ENCODE data around the gene PKHD1.
A peak's percentile ranks its signal among the peaks of the same experiment; 100 is the strongest.

PKHD1 gene

GRCh38 chr6:51777618-51778017 lies 309.8 kb downstream of the PKHD1 start:
- DNase-seq: no peak

GRCh38 chr6:51775942-51776860 lies 311.2 kb downstream of the PKHD1 start:
- DNase-seq: no peak

DNA sequence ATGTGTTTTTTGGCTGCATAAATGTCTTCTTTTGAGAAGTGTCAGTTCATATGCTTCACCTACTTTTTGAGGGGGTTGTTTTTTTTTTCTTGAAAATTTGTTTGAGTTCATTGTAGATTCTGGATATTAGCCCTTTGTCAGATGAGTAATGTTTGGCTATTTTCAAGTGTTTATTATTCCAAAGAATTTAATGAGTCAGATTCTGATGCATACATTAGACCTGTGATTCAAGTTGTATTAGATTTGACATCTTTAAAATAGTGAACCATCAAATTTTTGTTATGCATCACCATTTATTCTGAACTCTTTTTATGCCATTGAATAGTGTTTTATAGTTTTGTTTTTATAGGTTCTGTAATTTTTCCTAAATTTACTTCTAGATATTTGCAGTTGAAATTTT lies 319.3 kb downstream of the PKHD1 start:
- DNase-seq: no peak

DNA sequence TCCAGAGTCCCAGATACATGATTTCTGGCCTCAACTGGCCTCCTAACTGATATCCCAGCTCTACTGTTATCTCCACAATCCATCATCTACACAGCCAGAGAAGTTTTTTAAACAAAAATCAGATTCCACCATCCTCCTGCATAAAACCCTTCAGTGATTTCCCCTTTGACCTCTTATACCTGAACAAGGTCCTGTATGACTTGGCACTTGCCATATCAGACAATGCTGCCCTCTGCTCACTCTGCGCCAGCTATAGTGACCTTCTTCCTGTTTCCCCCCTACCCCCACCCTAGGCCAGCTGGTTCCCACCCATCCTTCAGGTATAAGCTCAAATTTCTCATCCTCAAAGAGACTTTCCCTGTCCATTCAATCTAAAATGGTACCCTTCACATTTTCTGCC lies 322.2 kb downstream of the PKHD1 start:
- no peak for DNase-seq

GRCh38 chr6:51753635-51754034 lies 333.8 kb downstream of the PKHD1 start:
- DNase-seq: no peak

DNA sequence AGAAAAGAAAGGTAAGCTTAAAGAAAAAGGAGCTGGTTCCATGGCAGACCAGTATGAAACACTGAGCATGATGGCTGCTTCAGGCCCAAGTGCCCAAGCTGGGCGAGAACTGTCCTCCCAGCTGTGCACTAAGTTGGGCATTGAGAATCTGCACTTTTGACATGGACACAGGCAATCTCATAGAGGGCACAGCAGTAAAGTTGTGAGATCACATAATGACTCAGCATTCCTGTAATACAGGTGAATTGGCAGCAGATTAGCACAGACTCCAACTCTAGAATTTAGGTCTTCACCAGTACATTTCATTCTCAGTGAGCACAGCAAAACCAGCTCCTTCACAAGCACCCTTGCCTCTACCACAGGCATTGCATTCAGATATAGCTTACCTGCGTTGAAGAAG lies 343.4 kb downstream of the PKHD1 start:
- no peak for DNase-seq

- DNase-seq: no peak
Observed at GRCh38 chr6:51740658-51741057, 346.8 kb downstream of the PKHD1 start.

GRCh38 chr6:51738614-51739013 lies 348.8 kb downstream of the PKHD1 start:
- DNase-seq: no peak

DNA sequence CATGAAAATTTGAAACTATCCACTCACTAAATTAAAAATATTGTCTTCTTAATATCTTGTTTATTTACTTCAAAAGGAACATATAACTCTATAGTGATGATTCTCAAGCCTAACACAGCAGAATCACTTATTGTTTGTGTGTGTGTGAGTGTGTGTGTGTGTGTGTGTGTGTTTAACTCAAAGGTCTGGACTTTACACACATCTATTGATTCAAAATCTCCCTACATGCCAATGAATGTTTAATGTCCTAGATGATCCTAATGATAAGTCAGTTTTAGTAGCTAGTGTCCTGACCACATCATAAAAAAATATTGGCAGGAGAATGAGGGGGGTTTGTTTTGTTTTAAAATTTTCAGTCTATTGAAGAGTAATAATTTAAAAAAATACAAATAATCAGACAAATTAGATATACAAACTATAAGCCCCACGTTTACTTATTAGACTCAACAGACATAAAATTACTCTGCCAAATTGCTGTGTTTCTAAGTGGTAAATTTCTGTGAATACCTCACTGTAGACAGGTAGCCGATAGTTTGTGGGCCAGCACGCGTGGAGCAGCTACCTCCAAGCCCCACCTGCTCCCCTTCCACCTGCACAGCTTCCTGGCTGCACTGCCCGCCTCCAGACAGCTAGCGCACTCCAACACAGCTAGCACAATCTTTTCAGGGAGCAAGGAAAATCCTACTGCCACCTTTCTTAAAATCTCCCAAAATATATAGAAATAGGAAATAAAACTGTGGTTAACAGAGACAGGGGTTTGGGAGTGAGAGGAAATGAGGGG lies 349.6 kb downstream of the PKHD1 start:
- DNase-seq: no peak

DNA sequence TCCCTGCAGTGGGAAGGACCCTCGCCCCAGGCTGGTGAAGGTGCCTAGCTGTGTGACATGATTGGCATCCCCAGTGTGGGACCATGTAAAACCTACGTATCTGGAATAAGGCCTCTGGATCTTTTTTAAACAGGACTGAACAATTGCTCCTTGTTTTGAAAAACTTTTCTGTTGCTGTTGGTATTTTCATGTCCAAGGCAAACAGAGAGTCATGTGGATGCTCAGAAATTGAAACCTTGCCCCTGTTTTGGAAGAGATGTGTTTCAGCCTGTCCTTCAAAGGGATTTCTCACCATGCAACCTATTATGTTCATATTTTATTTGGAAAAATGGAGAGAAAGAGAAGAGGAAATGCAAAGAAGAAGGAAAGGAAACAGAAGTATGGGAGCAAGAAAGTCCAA lies 362.3 kb downstream of the PKHD1 start:
- DNase-seq: no peak

DNA sequence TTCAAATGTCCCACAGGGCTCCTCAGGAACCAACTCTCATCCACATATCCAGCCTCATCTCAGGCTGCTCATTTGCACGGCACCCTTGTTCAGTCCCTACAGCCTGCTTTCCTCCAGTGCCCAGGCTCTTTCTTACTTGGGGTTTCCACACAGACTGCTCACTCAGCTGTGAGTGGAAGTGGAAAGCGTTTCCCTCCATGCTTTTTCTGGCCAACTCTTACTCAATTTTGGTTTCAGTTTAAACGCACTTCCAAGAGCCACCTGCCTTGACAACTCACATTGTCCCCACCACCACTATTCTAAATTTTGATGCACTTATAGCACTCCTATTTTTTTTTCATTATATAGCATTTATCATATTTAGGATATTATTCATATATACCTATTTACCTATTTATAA lies 367.1 kb downstream of the PKHD1 start:
- DNase-seq: no peak

DNA sequence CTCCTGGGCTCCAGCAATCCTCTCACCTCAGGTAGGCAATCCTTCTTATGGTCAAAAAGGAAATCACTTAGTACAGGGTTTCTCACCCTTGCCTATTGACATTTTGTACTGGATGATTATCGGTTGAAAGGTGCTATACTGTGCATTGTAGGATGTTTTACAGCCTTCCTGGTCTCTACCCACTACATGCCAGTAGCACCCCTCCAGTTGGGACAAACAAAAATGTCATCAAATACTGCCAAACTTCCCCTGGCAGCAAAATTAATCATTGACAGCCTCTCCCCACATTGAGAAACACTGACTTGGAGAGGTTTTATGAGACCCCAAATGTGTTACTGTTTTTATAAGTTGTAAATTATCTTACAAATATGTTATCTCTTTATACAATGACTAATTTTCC lies 368.1 kb downstream of the PKHD1 start:
- DNase-seq: no peak

- no peak for DNase-seq
Observed at GRCh38 chr6:51718533-51718932, 368.9 kb downstream of the PKHD1 start.

GRCh38 chr6:51717477-51717876 lies 369.9 kb downstream of the PKHD1 start:
- no peak for DNase-seq

- DNase-seq: no peak
Observed at GRCh38 chr6:51711876-51712275, 375.5 kb downstream of the PKHD1 start.

DNA sequence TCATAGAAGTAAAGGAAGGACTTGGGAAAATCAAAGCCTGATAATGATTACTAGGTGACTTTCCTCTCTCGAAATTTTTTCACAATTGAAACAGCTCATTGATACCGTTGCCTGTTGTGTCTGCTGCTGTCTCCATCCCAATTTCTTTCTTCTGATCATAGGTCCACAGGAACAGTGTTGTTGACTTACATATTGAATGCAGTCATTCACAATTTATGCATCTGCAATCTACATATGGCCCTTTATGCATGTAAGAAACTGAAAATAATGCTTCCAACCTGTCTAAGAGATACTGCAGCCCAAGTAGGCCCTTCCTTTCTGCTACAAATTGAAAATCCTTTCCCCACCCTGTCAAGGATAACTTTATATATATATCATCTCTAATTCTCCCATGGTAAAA lies 381.3 kb downstream of the PKHD1 start:
- no peak for DNase-seq

DNA sequence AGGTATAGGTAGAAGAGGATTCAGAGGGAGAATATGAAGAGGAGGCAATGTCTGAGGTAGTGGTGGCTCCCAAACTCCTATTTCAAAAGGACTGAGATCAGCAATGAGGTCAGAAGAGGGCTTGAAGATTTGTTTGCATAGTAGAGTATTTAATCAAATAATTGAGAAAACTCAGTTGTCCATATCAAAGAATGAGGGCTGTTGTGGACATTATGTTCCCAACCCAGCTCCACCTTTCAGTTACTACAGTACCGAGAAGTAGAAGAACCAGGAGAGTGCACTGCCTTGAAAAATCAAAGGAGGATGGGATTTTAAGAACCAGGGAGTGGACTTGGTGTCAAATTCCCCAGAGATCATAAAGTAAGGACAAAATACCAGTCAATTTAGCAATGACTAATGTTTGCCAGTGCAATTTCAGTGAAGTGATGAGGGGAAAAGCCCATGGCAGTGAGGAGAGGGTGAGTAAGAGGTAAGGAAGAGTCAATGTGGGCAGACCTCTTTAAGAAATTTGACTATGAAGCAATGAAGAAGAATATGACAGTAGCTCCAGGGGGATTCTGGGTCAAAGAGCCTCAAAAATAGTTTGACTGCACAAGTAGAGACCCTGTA lies 382.4 kb downstream of the PKHD1 start:
- DNase-seq: no peak

DNA sequence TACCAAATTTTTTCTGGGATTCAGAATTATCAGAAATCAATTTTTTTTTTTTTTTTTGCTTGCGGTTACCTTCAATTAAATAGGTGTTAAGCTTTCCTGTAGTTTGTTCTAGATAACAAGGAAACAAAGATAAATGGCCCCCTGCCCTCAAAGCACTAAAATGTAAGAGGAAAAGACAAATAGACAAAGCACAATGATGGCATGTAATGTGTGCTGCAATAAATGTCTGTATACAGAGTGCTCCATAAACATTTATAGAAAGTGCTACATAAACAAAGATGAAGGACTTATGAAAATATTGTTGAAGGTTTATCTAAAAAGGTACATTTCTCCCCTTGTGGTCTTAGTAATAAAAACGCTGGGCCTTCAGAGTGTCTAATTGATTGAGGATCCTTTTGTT lies 384.6 kb downstream of the PKHD1 start:
- peak; percentile 69 for DNase-seq

- no peak for DNase-seq
Observed at GRCh38 chr6:51684603-51685002, 402.8 kb downstream of the PKHD1 start.

DNA sequence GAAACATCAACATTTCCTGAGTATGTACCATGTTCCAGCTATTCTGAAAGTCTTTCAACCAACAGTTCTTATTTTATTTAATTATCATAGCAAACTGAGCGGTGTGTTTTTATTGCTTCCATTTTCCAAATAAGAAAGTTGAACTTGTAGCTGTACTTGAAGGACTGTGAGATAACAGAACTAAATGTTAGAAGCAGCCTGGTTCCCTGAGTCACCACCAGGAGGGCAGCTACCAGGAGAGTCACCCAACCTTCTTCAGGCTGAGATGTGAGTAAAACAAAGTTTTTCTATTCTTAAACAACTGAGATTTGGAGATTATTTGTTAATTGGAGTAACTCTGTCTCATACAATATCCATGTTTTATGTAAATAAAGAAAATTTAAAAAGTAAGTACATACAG lies 403.4 kb downstream of the PKHD1 start:
- no peak for DNase-seq

DNA sequence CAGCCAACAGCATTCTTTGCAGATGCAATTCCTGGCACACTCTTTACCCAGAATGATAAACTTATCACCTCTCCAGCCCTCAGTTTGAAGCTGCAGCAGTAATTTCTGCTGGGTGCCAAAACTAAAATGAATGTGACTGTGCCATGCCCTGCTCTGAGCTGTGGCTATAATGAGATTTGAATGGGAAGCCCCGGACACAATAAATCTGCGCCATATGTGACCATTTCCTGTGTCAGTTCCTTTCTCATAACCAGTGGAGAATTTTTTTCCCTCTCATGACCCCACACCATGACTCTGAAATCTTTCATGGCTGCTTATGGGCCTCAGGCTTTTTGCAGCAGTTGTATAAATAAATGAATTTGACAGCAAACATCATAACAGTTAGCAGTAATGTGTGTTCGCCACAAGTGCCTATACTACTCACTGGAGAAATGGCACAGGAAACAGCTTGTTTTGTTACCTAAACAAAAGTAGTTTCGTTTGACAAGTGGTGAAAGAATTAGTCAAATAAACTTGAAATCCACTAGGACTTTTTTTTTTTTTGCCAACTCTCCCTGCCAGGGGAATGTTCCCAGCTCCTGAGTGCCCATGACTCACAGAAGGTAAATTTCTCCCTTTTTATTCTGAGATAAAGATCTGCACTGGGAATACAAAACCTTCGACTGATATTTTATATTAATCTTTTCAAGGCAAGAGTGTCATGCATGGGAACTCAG lies 408.4 kb downstream of the PKHD1 start:
- peak; percentile 28 for DNase-seq

- DNase-seq: no peak
Observed at GRCh38 chr6:51678274-51678673, 409.1 kb downstream of the PKHD1 start.

DNA sequence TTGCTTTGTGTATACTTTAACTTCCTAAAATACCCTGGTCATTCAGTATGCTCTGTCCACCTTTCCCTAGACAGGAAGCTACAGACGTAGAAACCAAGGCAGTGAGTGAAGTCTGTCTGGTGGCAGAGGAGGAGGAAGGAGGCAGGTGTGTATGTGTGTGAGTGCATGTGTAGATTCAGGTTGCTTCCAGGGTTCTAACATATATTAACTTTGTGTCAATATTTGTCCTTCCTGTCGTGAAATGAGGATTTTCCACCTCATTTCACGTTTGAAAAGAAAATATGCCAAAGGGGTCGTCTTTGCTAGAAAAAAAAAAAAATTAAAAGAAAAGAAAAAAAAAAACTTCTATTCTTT lies 411.5 kb downstream of the PKHD1 start:
- DNase-seq: peak; percentile 54

All from NCI-H146 (cell line).